Neuron (in vitro differentiated cells): ENCODE data around the gene SH3RF2.
"Not testable (repeated sequence)": the region's sequence is repeated elsewhere in the genome, so short reads cannot be mapped to it uniquely, and the experiment has no call there.

Experiments
- H2AFZ ChIP-seq: one replicate; pipeline ENCODE4 v1.6.1; 2013; ENCODE audit warnings: low read depth, mild to moderate bottlenecking, inconsistent platforms, low read length, moderate library complexity
- H3K27me3 ChIP-seq: one replicate; pipeline ENCODE4 v1.6.1; 2013; ENCODE audit warnings: low read length; ENCODE audit not compliant: insufficient read depth
- H3K36me3 ChIP-seq: one replicate; pipeline ENCODE4 v1.6.1; 2013; ENCODE audit warnings: low read length; ENCODE audit not compliant: insufficient read depth
- H3K4me1 ChIP-seq: one replicate; pipeline ENCODE4 v1.6.1; 2013; ENCODE audit warnings: low read length; ENCODE audit not compliant: insufficient read depth
- H3K4me3 ChIP-seq: 2 replicates; pipeline ENCODE4 v1.5.1; 2013; ENCODE audit warnings: mild to moderate bottlenecking, low read length, moderate library complexity
- H3K9me3 ChIP-seq: one replicate; pipeline ENCODE4 v1.6.1; 2013; ENCODE audit warnings: low read length

SH3RF2 gene

GRCh38 chr5:146081556-146081955 is 145.2 kb downstream of the SH3RF2 start:
- no peaks in the 10 kb centered on the region for H3K4me1 ChIP-seq
- no peak overlapping the region for H2AFZ ChIP-seq
- H3K9me3 ChIP-seq: no peaks in the 10 kb centered on the region
- no peak overlapping the region for H3K4me3 ChIP-seq
- H3K36me3 ChIP-seq: no peaks in the 10 kb centered on the region
- no peaks in the 10 kb centered on the region for H3K27me3 ChIP-seq

- Histone ChIP-seq H3K36me3 (no peaks in the 10 kb centered on the region), H2AFZ (no peak overlapping the region), H3K4me1 (no peaks in the 10 kb centered on the region), H3K4me3 (no peak overlapping the region), H3K9me3 (no peaks in the 10 kb centered on the region), H3K27me3 (no peaks in the 10 kb centered on the region)
Measured at GRCh38 chr5:146082798-146083197, 146.4 kb downstream of the SH3RF2 start.

- H3K4me1 ChIP-seq: no peaks in the 10 kb centered on the region
- H3K36me3 ChIP-seq: no peaks in the 10 kb centered on the region
- H3K9me3 ChIP-seq: no peaks in the 10 kb centered on the region
- no peak overlapping the region for H3K4me3 ChIP-seq
- H3K27me3 ChIP-seq: no peaks in the 10 kb centered on the region
- H2AFZ ChIP-seq: no peak overlapping the region
Measured at GRCh38 chr5:146084376-146084775, 148.0 kb downstream of the SH3RF2 start.

- no peaks in the 10 kb centered on the region for H3K9me3 ChIP-seq
- H3K27me3 ChIP-seq: no peaks in the 10 kb centered on the region
- H3K4me3 ChIP-seq: no peak overlapping the region
- H3K36me3 ChIP-seq: no peaks in the 10 kb centered on the region
- no peak overlapping the region for H2AFZ ChIP-seq
- H3K4me1 ChIP-seq: no peaks in the 10 kb centered on the region
Measured at GRCh38 chr5:146088098-146088497, 151.7 kb downstream of the SH3RF2 start.

GRCh38 chr5:146089287-146089686 is 152.9 kb downstream of the SH3RF2 start:
- Histone ChIP-seq H3K27me3 (no peaks in the 10 kb centered on the region), H2AFZ (no peak overlapping the region), H3K9me3 (no peaks in the 10 kb centered on the region), H3K4me3 (no peak overlapping the region), H3K36me3 (no peaks in the 10 kb centered on the region), H3K4me1 (no peaks in the 10 kb centered on the region)

GRCh38 chr5:146091881-146092280 is 155.5 kb downstream of the SH3RF2 start:
- no peak overlapping the region for H2AFZ ChIP-seq
- H3K4me3 ChIP-seq: no peak overlapping the region
- H3K9me3 ChIP-seq: no peaks in the 10 kb centered on the region
- no peaks in the 10 kb centered on the region for H3K36me3 ChIP-seq
- no peaks in the 10 kb centered on the region for H3K4me1 ChIP-seq
- H3K27me3 ChIP-seq: no peaks in the 10 kb centered on the region

- Histone ChIP-seq H3K4me3 (no peak overlapping the region), H3K4me1 (no peaks in the 10 kb centered on the region), H3K9me3 (no peaks in the 10 kb centered on the region), H3K36me3 (peaks cover 1% of the 10 kb centered on the region), H3K27me3 (no peaks in the 10 kb centered on the region), H2AFZ (no peak overlapping the region)
Measured at GRCh38 chr5:146098047-146098446, 161.7 kb downstream of the SH3RF2 start.

- Histone ChIP-seq H3K4me3 (no peak overlapping the region), H3K36me3 (peaks cover 8% of the 10 kb centered on the region), H3K4me1 (no peaks in the 10 kb centered on the region), H2AFZ (no peak overlapping the region), H3K9me3 (no peaks in the 10 kb centered on the region), H3K27me3 (no peaks in the 10 kb centered on the region)
Measured at GRCh38 chr5:146101646-146102045, 165.3 kb downstream of the SH3RF2 start.

GRCh38 chr5:146103594-146103993 is 167.2 kb downstream of the SH3RF2 start:
- no peaks in the 10 kb centered on the region for H3K9me3 ChIP-seq
- no peaks in the 10 kb centered on the region for H3K27me3 ChIP-seq
- H3K4me3 ChIP-seq: no peak overlapping the region
- no peak overlapping the region for H2AFZ ChIP-seq
- no peaks in the 10 kb centered on the region for H3K4me1 ChIP-seq
- peaks cover 6% of the 10 kb centered on the region for H3K36me3 ChIP-seq

- Histone ChIP-seq H3K36me3 (peaks cover 8% of the 10 kb centered on the region), H3K9me3 (no peaks in the 10 kb centered on the region), H3K4me1 (no peaks in the 10 kb centered on the region), H3K27me3 (no peaks in the 10 kb centered on the region), H2AFZ (no peak within 1 kb of the TSS), H3K4me3 (no peak within 1 kb of the TSS)
Measured at GRCh38 chr5:146105477-146105876, 169.1 kb downstream of the SH3RF2 start, which contains the start of gene PLAC8L1. PLAC8L1 (minus strand) TSS chr5:146105577; CDS start chr5:146104311, 1,266 bp downstream.

GRCh38 chr5:146107901-146108300 is 171.5 kb downstream of the SH3RF2 start:
- no peaks in the 10 kb centered on the region for H3K27me3 ChIP-seq
- H2AFZ ChIP-seq: no peak overlapping the region
- no peak overlapping the region for H3K4me3 ChIP-seq
- peaks cover 20% of the 10 kb centered on the region for H3K36me3 ChIP-seq
- no peaks in the 10 kb centered on the region for H3K4me1 ChIP-seq
- H3K9me3 ChIP-seq: no peaks in the 10 kb centered on the region

- peaks cover 29% of the 10 kb centered on the region for H3K36me3 ChIP-seq
- not testable (repeated sequence) for H2AFZ ChIP-seq, H3K27me3 ChIP-seq, H3K4me1 ChIP-seq, H3K9me3 ChIP-seq, H3K4me3 ChIP-seq
Measured at GRCh38 chr5:146108870-146109269, 172.5 kb downstream of the SH3RF2 start.

GRCh38 chr5:146109379-146109778 is 173.0 kb downstream of the SH3RF2 start:
- no peaks in the 10 kb centered on the region for H3K27me3 ChIP-seq
- H2AFZ ChIP-seq: no peak overlapping the region
- H3K4me1 ChIP-seq: no peaks in the 10 kb centered on the region
- H3K36me3 ChIP-seq: peaks cover 34% of the 10 kb centered on the region
- no peaks in the 10 kb centered on the region for H3K9me3 ChIP-seq
- H3K4me3 ChIP-seq: no peak overlapping the region

- Histone ChIP-seq H3K4me3 (no peak overlapping the region), H2AFZ (no peak overlapping the region), H3K36me3 (peaks cover 41% of the 10 kb centered on the region), H3K9me3 (no peaks in the 10 kb centered on the region), H3K4me1 (no peaks in the 10 kb centered on the region), H3K27me3 (no peaks in the 10 kb centered on the region)
Measured at GRCh38 chr5:146111409-146111808, 175.0 kb downstream of the SH3RF2 start.
